K562 (cell line): Measurements from ENCODE around the gene ATXN8OS. TPM values are rescaled to one million over a fixed set of nuclear protein-coding genes. Genes with fewer than 3 reads are reported as not detected.
"Not testable (repeated sequence)": the region's sequence is repeated elsewhere in the genome, so short reads cannot be mapped to it uniquely, and the experiment has no call there.

Experiments
- ATAC-seq: fragments of 200-7000 bp; cut with Tn5 transposase; 3 replicates; pipeline ENCODE4 v1.9.1; 2020; ENCODE audit warnings: moderate library complexity
- BruUV-seq: library from RNA; stranded (reverse); fragments of 400-500 nt; replicated peaks from 2 replicates; lab custom pipeline; 2021; lab: Mats Ljungman, UMichigan
- CTCF ChIA-PET: fragments of 300-600 bp; formaldehyde crosslinking; extraction: SDS; loops from one replicate; lab custom pipeline; 2021; ENCODE audit warnings: low intra/inter-chr PET ratio; lab: Yijun Ruan, JAX
- POLR2A ChIA-PET: fragments of 300-600, 350-650 bp; sonication (Branson Sonifier 250); formaldehyde crosslinking; extraction: SDS; loops from one replicate; lab custom pipeline; 2021; ENCODE audit warnings: antibody characterized with exemption, inconsistent platforms; lab: Yijun Ruan, JAX
- DNase-seq, 4 experiments: peaks; one replicate each; pipeline versions ENCODE4 v3.0.0 to v3.0.0-alpha.2; 2011 to 2018; ENCODE audit warnings: low spot score in 3 of 4, mixed read lengths in 3 of 4; ENCODE audit errors: extremely low read depth in 1 of 4
- FAIRE-seq: peaks from 2 replicates; lab custom pipeline; 2011; peaks lifted over from hg19 to GRCh38; lab: Jason Lieb, UNC
- H2AFZ ChIP-seq: 2 replicates; pipeline ENCODE4 v1.6.0; 2011; ENCODE audit warnings: low read depth, low read length, control low read depth, inconsistent platforms
- H3K27ac ChIP-seq: fragments of 200-600 bp; 3 replicates; pipeline ENCODE4 v1.8.0; 2011; ENCODE audit warnings: low read depth, mild to moderate bottlenecking, control low read depth, inconsistent platforms, low read length, moderate library complexity, mixed read lengths; ENCODE audit errors: extremely low read depth
- H3K27me3 ChIP-seq, 2 experiments: fragments of 300-600 bp in 1 of 2; 2 replicates in 1 of 2; 3 replicates in 1 of 2; pipeline versions ENCODE4 v1.6.0 to v1.8.0; 2011; ENCODE audit warnings: inconsistent platforms in 2 of 2, low read length in 2 of 2, mild to moderate bottlenecking in 1 of 2, mixed read lengths in 1 of 2, moderate library complexity in 1 of 2; ENCODE audit not compliant: control insufficient read depth in 2 of 2, insufficient read depth in 2 of 2
- H3K36me3 ChIP-seq: fragments of 300-600 bp; 3 replicates; pipeline ENCODE4 v1.8.0; 2011; ENCODE audit warnings: mild to moderate bottlenecking, low read length, inconsistent platforms; ENCODE audit not compliant: control insufficient read depth, insufficient read depth
- H3K4me1 ChIP-seq, 2 experiments: fragments of 200-600 bp in 1 of 2; replicated peaks in 1 of 2; 2 replicates in 1 of 2; 3 replicates in 1 of 2; pipeline versions ENCODE4 v1.5.1 to v1.8.0; 2011; ENCODE audit warnings: inconsistent platforms in 2 of 2, low read length in 2 of 2, mild to moderate bottlenecking in 1 of 2, mixed read lengths in 1 of 2, moderate library complexity in 1 of 2; ENCODE audit not compliant: control insufficient read depth in 2 of 2, insufficient read depth in 2 of 2
- H3K4me2 ChIP-seq: 2 replicates; pipeline ENCODE4 v1.6.1; 2011; ENCODE audit warnings: low read length, control low read depth, inconsistent platforms, mixed read lengths; ENCODE audit not compliant: insufficient read depth
- H3K4me3 ChIP-seq: fragments of 200-600 bp; sonication (generic), shearing (Covaris generic); 2 replicates; pipeline ENCODE4 v1.5.1; 2016; ENCODE audit warnings: control low read depth, inconsistent platforms
- H3K79me2 ChIP-seq: fragments of 200-600 bp; 3 replicates; pipeline ENCODE4 v1.8.0; 2011; ENCODE audit warnings: low read length, inconsistent platforms; ENCODE audit not compliant: control insufficient read depth, insufficient read depth
- H3K9ac ChIP-seq, 2 experiments: 2 replicates each; pipeline versions ENCODE4 v1.6.0 to v1.6.1; 2011; ENCODE audit warnings: low read depth in 2 of 2, low read length in 2 of 2, control low read depth in 1 of 2, inconsistent platforms in 1 of 2, mild to moderate bottlenecking in 1 of 2, mixed read lengths in 1 of 2; ENCODE audit not compliant: insufficient read depth in 1 of 2
- H3K9me1 ChIP-seq: one replicate; pipeline ENCODE4 v1.6.0; 2011; ENCODE audit warnings: inconsistent platforms, mild to moderate bottlenecking, low read length, moderate library complexity; ENCODE audit not compliant: control insufficient read depth, insufficient read depth
- H3K9me3 ChIP-seq: replicated peaks from 2 replicates; pipeline ENCODE4 v1.5.1; 2011; ENCODE audit warnings: low read depth, low read length, inconsistent platforms; ENCODE audit not compliant: control insufficient read depth, insufficient read depth
- H4K20me1 ChIP-seq: replicated peaks from 2 replicates; pipeline ENCODE4 v1.6.1; 2011; ENCODE audit warnings: low read length, inconsistent platforms, mixed read lengths; ENCODE audit not compliant: control insufficient read depth, insufficient read depth
- COPS2 ChIP-seq: fragments of 450-650 bp; conservative IDR thresholded peaks from 2 replicates; pipeline ENCODE4 v1.6.1; 2016; ENCODE audit warnings: mild to moderate bottlenecking, moderate library complexity
- CREM ChIP-seq: IDR thresholded peaks from 2 replicates; pipeline ENCODE4 v1.6.1; 2014; ENCODE audit warnings: antibody characterized with exemption, low read depth
- U2AF1 ChIP-seq: fragments of 200-400 bp; formaldehyde crosslinking; optimal IDR thresholded peaks from 2 replicates; pipeline ENCODE3; 2017; ENCODE audit warnings: mild to moderate bottlenecking, low read depth, low read length, moderate library complexity
- ZNF174 ChIP-seq: fragments of 250-450 bp; sonication (Bioruptor Pico); IDR thresholded peaks from 2 replicates; pipeline ENCODE4 v1.4.0; 2020; ENCODE audit warnings: mild to moderate bottlenecking
- WGBS: fragments of 100-300 bp; shearing (Covaris generic); methylation state at CpG from one replicate; pipeline ENCODE4 v1.1.6; 2016; ENCODE audit warnings: low coverage, mixed read lengths; ENCODE audit not compliant: insufficient coverage; ENCODE audit errors: missing lambda C conversion rate; 5-methylcytosine and 5-hydroxymethylcytosine counted together
- in situ Hi-C: fragments of 300-500 bp; cut with MboI; formaldehyde crosslinking; loops from 4 replicates; pipeline ENCODE4 v1.15.0; 2018; ENCODE audit warnings: inconsistent platforms, mixed read lengths
- intact Hi-C: fragments of 100-400 bp; cut with micrococcal nuclease; formaldehyde crosslinking; loops from 2 replicates; pipeline ENCODE4 v1.14.2; 2022
- polyA plus RNA-seq, 8 experiments: library from polyadenylated mRNA; depleted of rRNA in 4 of 8; stranded (reverse) in 5 of 8; unstranded in 3 of 8; fragments of >200 nt; fragmentation: Nextera tagmentation in 2 of 8; fragmentation: Illumina TruSeq in 1 of 8; extraction: Ambion mirVana in 2 of 8; extraction: Trizol in 1 of 8; gene quantifications; 2 replicates each; pipeline versions ENCODE4 v1.2.1 to v1.2.3, GENCODE V29; 2011 to 2014; ENCODE audit warnings: inconsistent platforms in 1 of 8, missing spikeins in 1 of 8
- total RNA-seq, 7 experiments: library from RNA; depleted of rRNA in 6 of 7; stranded (reverse); fragments of >200 nt in 6 of 7; fragmentation: Illumina TruSeq in 2 of 7; extraction: Trizol in 2 of 7; gene quantifications; 2 replicates each; pipeline versions ENCODE4 v1.2.1 to v1.2.3, GENCODE V29; 2011 to 2021; ENCODE audit warnings: low replicate concordance in 1 of 7
- TF ChIP-seq, protein P1 (sequence below): fragments of 450-650 bp; IDR thresholded peaks from 2 replicates; pipeline ENCODE4 v1.6.1; 2016; ENCODE audit warnings: low read depth

ATXN8OS gene
- total and polyA plus RNA-seq, 9 of the 15 experiments (the other 6 are each of a cell fraction or from before 2014, with no cell fraction given): not detected

DNA sequence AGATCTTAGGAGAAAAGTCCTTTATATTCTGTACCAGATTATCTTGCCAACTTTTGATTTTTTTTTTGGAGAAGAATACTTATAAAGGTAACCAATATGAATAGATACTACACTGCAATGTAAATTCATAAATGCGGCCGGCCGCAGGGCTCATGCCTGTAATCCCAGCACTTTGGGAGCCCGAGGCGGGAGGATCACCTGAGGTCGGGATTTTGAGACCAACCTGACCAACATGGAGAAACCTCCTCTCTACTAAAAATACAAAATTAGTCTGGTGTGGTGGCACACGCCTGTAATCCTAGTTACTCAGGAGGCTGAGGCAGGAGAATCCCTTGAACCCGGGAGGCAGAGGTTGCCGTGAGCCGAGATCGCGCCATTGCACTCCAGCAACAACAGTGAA, 35.0 kb downstream of the ATXN8OS start:
- H3K4me3 ChIP-seq, POLR2A ChIA-PET, intact Hi-C loops, H4K20me1 ChIP-seq, ATAC-seq, H3K27me3 ChIP-seq, H3K9me3 ChIP-seq, H3K36me3 ChIP-seq, H3K9ac ChIP-seq, BruUV-seq, H3K4me1 ChIP-seq, H3K9me1 ChIP-seq, H3K79me2 ChIP-seq, in situ Hi-C loops, DNase-seq, CTCF ChIA-PET, H3K4me2 ChIP-seq, H3K27ac ChIP-seq, FAIRE-seq, H2AFZ ChIP-seq: not testable (repeated sequence)
- 0% methylated on average over 2 of the region's 12 CpGs for whole genome bisulfite sequencing

- H3K4me3 ChIP-seq: no peak overlapping the region
- H3K4me1 ChIP-seq: no peaks in the 10 kb centered on the region
- in situ Hi-C loops (no loop called here), intact Hi-C loops (no loop called here)
- WGBS: 0% methylated on average over 5 of the region's 5 CpGs
- H2AFZ ChIP-seq: no peak overlapping the region
- DNase-seq (no peak), ATAC-seq (no peak), FAIRE-seq (no peak)
- no peaks in the 10 kb centered on the region for H3K27me3 ChIP-seq
- POLR2A ChIA-PET: no interaction called here
- no peaks in the 10 kb centered on the region for H4K20me1 ChIP-seq
- no peak overlapping the region for H3K4me2 ChIP-seq
- no peak overlapping the region for H3K27ac ChIP-seq
- BruUV-seq: no TSS peak
- no peaks in the 10 kb centered on the region for H3K79me2 ChIP-seq
- no peaks in the 10 kb centered on the region for H3K9me1 ChIP-seq
- no peaks in the 10 kb centered on the region for H3K36me3 ChIP-seq
- no peaks in the 10 kb centered on the region for H3K9me3 ChIP-seq
- H3K9ac ChIP-seq: no peak overlapping the region
- CTCF ChIA-PET: no interaction called here
- TF ChIP-seq ZNF174 (CRISPR knock-in tag) (no peak), COPS2 (no peak), CREM (no peak), U2AF1 (no peak)
- TF ChIP-seq, protein P1, sequence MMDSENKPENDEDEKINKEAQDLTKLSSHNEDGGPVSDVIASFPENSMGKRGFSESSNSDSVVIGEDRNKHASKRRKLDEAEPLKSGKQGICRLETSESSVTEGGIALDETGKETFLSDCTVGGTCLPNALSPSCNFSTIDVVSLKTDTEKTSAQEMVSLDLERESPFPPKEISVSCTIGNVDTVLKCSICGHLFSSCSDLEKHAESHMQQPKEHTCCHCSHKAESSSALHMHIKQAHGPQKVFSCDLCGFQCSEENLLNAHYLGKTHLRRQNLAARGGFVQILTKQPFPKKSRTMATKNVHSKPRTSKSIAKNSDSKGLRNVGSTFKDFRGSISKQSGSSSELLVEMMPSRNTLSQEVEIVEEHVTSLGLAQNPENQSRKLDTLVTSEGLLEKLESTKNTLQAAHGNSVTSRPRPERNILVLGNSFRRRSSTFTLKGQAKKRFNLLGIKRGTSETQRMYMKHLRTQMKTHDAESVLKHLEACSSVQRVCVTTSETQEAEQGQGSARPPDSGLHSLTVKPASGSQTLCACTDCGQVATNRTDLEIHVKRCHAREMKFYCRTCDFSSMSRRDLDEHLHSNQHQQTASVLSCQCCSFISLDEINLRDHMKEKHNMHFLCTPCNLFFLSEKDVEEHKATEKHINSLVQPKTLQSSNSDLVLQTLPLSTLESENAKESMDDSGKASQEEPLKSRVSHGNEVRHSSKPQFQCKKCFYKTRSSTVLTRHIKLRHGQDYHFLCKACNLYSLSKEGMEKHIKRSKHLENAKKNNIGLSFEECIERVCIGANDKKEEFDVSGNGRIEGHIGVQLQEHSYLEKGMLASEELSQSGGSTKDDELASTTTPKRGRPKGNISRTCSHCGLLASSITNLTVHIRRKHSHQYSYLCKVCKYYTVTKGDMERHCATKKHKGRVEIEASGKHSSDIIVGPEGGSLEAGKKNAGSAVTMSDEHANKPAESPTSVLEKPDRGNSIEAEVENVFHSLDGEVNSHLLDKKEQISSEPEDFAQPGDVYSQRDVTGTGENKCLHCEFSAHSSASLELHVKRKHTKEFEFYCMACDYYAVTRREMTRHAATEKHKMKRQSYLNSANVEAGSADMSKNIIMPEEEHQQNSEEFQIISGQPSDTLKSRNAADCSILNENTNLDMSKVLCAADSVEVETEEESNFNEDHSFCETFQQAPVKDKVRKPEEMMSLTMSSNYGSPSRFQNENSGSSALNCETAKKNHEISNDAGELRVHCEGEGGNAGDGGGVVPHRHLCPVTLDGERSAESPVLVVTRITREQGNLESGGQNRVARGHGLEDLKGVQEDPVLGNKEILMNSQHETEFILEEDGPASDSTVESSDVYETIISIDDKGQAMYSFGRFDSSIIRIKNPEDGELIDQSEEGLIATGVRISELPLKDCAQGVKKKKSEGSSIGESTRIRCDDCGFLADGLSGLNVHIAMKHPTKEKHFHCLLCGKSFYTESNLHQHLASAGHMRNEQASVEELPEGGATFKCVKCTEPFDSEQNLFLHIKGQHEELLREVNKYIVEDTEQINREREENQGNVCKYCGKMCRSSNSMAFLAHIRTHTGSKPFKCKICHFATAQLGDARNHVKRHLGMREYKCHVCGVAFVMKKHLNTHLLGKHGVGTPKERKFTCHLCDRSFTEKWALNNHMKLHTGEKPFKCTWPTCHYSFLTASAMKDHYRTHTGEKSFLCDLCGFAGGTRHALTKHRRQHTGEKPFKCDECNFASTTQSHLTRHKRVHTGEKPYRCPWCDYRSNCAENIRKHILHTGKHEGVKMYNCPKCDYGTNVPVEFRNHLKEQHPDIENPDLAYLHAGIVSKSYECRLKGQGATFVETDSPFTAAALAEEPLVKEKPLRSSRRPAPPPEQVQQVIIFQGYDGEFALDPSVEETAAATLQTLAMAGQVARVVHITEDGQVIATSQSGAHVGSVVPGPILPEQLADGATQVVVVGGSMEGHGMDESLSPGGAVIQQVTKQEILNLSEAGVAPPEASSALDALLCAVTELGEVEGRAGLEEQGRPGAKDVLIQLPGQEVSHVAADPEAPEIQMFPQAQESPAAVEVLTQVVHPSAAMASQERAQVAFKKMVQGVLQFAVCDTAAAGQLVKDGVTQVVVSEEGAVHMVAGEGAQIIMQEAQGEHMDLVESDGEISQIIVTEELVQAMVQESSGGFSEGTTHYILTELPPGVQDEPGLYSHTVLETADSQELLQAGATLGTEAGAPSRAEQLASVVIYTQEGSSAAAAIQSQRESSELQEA: no peak
These were observed 54.5 kb downstream of the ATXN8OS start for GRCh38 chr13:70162141-70162540.
